ENCODE measurements around the gene INAFM1. TPM values are rescaled to one million over a fixed set of nuclear protein-coding genes. Genes with fewer than 3 reads are reported as not detected.
A peak's percentile ranks its signal among the peaks of the same experiment; 100 is the strongest.

INAFM1 gene
- polyA plus RNA-seq, 1 of the 3 experiments (the other 2 are of a cell fraction): 5.5 TPM

- H3K4me1 ChIP-seq (ENCODE audit: control insufficient read depth in 1 of 2, insufficient read depth in 2 of 2, low read depth in 1 of 2, low read length in 1 of 2): peaks cover 22 to 31% of the 10 kb centered on the region in 2 experiments
- peaks cover 10 to 11% of the 10 kb centered on the region in 2 experiments for H3K36me3 ChIP-seq (replicated peaks in 1 of 2; ENCODE audit: control insufficient read depth in 1 of 2, insufficient read depth in 2 of 2, low read length in 1 of 2)
- H3K27ac ChIP-seq (ENCODE audit: low read depth in 2 of 2, low read length in 1 of 2): peak overlapping the region; percentile 90 to 92
- no peaks in the 10 kb centered on the region for H3K27me3 ChIP-seq (ENCODE audit: insufficient read depth)
- ChIA-PET CTCF (interaction anchor here (0.9 to 22.3 kb wide), 5 partner anchors 13 to 77 kb away, joined by 3 to 520 read pairs (median 6); no protein-coding TSS in a partner anchor), POLR2A (interaction anchor here (0.5 to 2.8 kb wide), 11 partner anchors 13 to 96 kb away, joined by 3 to 65 read pairs (median 7); partner anchors contain the start of genes CCDC9 and SAE1)
- H3K4me3 ChIP-seq (ENCODE audit: low read depth in 2 of 2, low read length in 1 of 2): peak overlapping the region; percentile 49 to 93
- TF ChIP-seq USF1 (IDR thresholded peaks at IDR 0.05; ENCODE audit: borderline replicate concordance, low read depth): 0 out of 2 replicates have a peak, but pooled peaks have one; percentile 16
- no peak for TF ChIP-seq MEF2A (IDR thresholded peaks at IDR 0.05; ENCODE audit: borderline replicate concordance, low read depth)
- no peak for TF ChIP-seq GATA2 (CRISPR knock-in tag; IDR thresholded peaks at IDR 0.05)
- H4K20me1 ChIP-seq (ENCODE audit: insufficient read depth): peaks cover 46% of the 10 kb centered on the region
- peak overlapping the region; percentile 74 for H3K9ac ChIP-seq
- H3K4me2 ChIP-seq: peak overlapping the region; percentile 96
- H3K9me2 ChIP-seq: no peaks in the 10 kb centered on the region
- WGBS (ENCODE audit: low lambda C conversion rate): 40% methylated on average over 12 of the region's 56 CpGs
- H3K9me3 ChIP-seq: no peaks in the 10 kb centered on the region
- no peak overlapping the region for H2AFZ ChIP-seq (ENCODE audit: low read depth)
- DNase-seq: peak; percentile 60
- H3F3A ChIP-seq (replicated peaks; ENCODE audit: insufficient read depth): peaks cover 34% of the 10 kb centered on the region
- peaks cover 86% of the 10 kb centered on the region for H3K79me2 ChIP-seq (ENCODE audit: insufficient read depth)
Observed at GRCh38 chr19:47226426-47227351, 48.0 kb upstream of the INAFM1 start.

- POLR2A ChIA-PET: interaction anchor here (0.5 to 2.8 kb wide), 5 partner anchors 12 to 53 kb away, joined by 3 to 65 read pairs (median 8); no protein-coding TSS in a partner anchor
- H4K20me1 ChIP-seq (ENCODE audit: insufficient read depth): peaks cover 37% of the 10 kb centered on the region
- H3K79me2 ChIP-seq (ENCODE audit: insufficient read depth): peaks cover 84% of the 10 kb centered on the region
- H3K4me3 ChIP-seq (ENCODE audit: low read depth in 2 of 2, low read length in 1 of 2): peak overlapping the region; percentile 49 to 93
- H3K4me1 ChIP-seq (ENCODE audit: control insufficient read depth in 1 of 2, insufficient read depth in 2 of 2, low read depth in 1 of 2, low read length in 1 of 2): peaks cover 27 to 37% of the 10 kb centered on the region in 2 experiments
- 3% methylated on average over 17 of the region's 27 CpGs for WGBS (ENCODE audit: low lambda C conversion rate)
- H3K36me3 ChIP-seq (replicated peaks in 1 of 2; ENCODE audit: control insufficient read depth in 1 of 2, insufficient read depth in 2 of 2, low read length in 1 of 2): peaks cover 4% of the 10 kb centered on the region in 2 experiments
- peaks cover 40% of the 10 kb centered on the region for H3F3A ChIP-seq (replicated peaks; ENCODE audit: insufficient read depth)
- DNase-seq: peak; percentile 77
- peak overlapping the region; percentile 96 for H3K4me2 ChIP-seq
- CTCF ChIA-PET: interaction anchor here (1.7 to 22.3 kb wide), 3 partner anchors 13 to 18 kb away, joined by 6 to 520 read pairs (median 69); no protein-coding TSS in a partner anchor
- H3K27me3 ChIP-seq (ENCODE audit: insufficient read depth): no peaks in the 10 kb centered on the region
- no peak overlapping the region for H2AFZ ChIP-seq (ENCODE audit: low read depth)
- no peaks in the 10 kb centered on the region for H3K9me2 ChIP-seq
- peak overlapping the region; percentile 90 to 92 for H3K27ac ChIP-seq (ENCODE audit: low read depth in 2 of 2, low read length in 1 of 2)
- no peaks in the 10 kb centered on the region for H3K9me3 ChIP-seq
- peak overlapping the region; percentile 74 for H3K9ac ChIP-seq
- TF ChIP-seq ZBTB33 (IDR thresholded peaks at IDR 0.05; ENCODE audit: borderline replicate concordance, low read depth): no peak
- no peak for TF ChIP-seq FOXM1 (IDR thresholded peaks at IDR 0.05; ENCODE audit: low read depth)
- TF ChIP-seq MXI1 (IDR thresholded peaks at IDR 0.05; ENCODE audit: low read depth, low read length): no peak
- TF ChIP-seq SIN3A (IDR thresholded peaks at IDR 0.05; ENCODE audit: borderline replicate concordance, low read depth, low read length): 0 out of 2 replicates have a peak, but pooled peaks have one; percentile 35
- no peak for TF ChIP-seq CHD2 (IDR thresholded peaks at IDR 0.05; ENCODE audit: low read length, partially characterized antibody)
- no peak for TF ChIP-seq SMC3 (IDR thresholded peaks at IDR 0.05; ENCODE audit: low read depth, low read length)
- no peak for TF ChIP-seq FOXJ3 (CRISPR knock-in tag; IDR thresholded peaks at IDR 0.05)
- TF ChIP-seq MAX (IDR thresholded peaks at IDR 0.05; ENCODE audit: low read depth): peak; percentile 38; the same call in 1 of the 2 replicates
- no peak for TF ChIP-seq NFIC (IDR thresholded peaks at IDR 0.05; ENCODE audit: borderline replicate concordance)
- TF ChIP-seq POLR2AphosphoS5 (IDR thresholded peaks at IDR 0.05; ENCODE audit: low read depth, low read length): peak; percentile 14; the same call in 1 of the 2 replicates
- no peak for TF ChIP-seq RFX5 (IDR thresholded peaks at IDR 0.05; ENCODE audit: low read length)
- TF ChIP-seq ELF1 (IDR thresholded peaks at IDR 0.05): peak; percentile 73
- TF ChIP-seq RCOR1 (IDR thresholded peaks at IDR 0.05; ENCODE audit: low read length): 0 out of 2 replicates have a peak, but pooled peaks have one; percentile 36
- TF ChIP-seq REST (IDR thresholded peaks at IDR 0.05; ENCODE audit: low read depth, low read length): no peak
Observed at GRCh38 chr19:47227352-47228167, 47.1 kb upstream of the INAFM1 start.
